ENCODE data around the gene TMED3.

The TMED3 gene

DNA sequence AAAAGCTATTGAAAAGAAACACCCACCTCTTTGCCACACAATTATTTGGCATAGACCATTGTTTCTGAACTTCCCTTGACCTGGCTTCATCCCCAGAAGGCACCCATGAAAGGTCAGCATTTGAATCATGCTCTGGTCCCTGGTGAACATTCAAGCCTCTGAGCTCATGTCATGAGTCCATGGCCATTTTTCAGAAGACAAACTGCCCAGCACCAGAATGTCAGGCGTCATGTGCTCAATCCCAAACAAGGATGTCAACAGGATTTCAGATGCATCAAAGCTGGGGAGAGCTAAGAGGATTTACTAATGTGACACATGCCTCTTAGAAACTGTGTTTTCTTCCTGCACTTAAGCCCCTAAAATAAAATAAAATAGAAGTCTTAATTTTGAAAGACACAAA is 41.3 kb downstream of the TMED3 start:
- TF ChIP-seq, protein P1, sequence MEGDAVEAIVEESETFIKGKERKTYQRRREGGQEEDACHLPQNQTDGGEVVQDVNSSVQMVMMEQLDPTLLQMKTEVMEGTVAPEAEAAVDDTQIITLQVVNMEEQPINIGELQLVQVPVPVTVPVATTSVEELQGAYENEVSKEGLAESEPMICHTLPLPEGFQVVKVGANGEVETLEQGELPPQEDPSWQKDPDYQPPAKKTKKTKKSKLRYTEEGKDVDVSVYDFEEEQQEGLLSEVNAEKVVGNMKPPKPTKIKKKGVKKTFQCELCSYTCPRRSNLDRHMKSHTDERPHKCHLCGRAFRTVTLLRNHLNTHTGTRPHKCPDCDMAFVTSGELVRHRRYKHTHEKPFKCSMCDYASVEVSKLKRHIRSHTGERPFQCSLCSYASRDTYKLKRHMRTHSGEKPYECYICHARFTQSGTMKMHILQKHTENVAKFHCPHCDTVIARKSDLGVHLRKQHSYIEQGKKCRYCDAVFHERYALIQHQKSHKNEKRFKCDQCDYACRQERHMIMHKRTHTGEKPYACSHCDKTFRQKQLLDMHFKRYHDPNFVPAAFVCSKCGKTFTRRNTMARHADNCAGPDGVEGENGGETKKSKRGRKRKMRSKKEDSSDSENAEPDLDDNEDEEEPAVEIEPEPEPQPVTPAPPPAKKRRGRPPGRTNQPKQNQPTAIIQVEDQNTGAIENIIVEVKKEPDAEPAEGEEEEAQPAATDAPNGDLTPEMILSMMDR (IDR thresholded peaks at IDR 0.05; ENCODE audit: control insufficient read depth, insufficient read depth, low read depth, low read length, missing control alignments): no peak
- H3K4me3 ChIP-seq (ENCODE audit: control insufficient read depth, low read depth, low read length): no peak overlapping the region
- DNase-seq (ENCODE audit: low read depth): no peak

DNA sequence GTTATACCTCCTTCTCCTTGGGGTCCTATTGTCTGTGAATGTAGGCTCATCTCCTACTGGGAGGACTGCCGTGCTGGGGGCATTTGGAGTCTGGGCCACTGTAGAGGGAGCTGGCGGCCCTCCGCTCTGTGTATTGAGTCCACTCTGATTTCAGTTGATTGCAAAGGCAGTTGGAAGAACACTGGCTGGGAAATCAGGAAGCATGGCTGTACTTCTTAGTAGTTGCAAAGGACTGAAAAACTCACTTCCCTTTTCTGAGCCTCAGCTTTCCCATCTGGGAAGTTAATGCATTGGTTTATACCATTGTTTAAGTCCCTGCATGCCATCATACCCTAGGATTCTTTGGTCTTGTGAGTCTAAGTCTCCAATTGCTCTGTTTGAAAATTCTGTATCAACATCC is 46.7 kb downstream of the TMED3 start:
- H3K4me3 ChIP-seq (ENCODE audit: control insufficient read depth, low read depth, low read length): no peak overlapping the region
- TF ChIP-seq, protein P1 (IDR thresholded peaks at IDR 0.05; ENCODE audit: control insufficient read depth, insufficient read depth, low read depth, low read length, missing control alignments): no peak
- DNase-seq (ENCODE audit: low read depth): no peak

DNA sequence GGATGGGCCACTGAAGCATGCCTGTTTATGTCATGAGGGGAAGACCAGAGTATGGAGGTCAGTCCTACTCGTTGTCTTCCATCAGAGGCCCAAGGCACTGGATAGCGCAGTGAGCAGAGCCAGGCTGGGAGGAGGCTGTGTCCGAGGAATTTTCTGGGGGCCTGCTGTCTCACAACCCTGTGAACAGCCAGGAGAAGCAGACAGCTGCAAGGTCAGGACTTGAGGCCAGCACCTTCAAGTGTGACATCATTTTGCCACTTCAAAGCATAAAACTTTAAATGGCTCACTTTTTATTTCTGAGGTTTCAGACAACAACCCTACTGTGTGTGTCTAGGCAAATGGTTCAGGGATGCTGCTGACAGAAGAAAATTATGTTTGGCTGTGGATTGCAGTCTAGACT is 47.2 kb downstream of the TMED3 start:
- H3K4me3 ChIP-seq (ENCODE audit: control insufficient read depth, low read depth, low read length): no peak overlapping the region
- TF ChIP-seq, protein P1 (IDR thresholded peaks at IDR 0.05; ENCODE audit: control insufficient read depth, insufficient read depth, low read depth, low read length, missing control alignments): no peak
- no peak for DNase-seq (ENCODE audit: low read depth)

DNA sequence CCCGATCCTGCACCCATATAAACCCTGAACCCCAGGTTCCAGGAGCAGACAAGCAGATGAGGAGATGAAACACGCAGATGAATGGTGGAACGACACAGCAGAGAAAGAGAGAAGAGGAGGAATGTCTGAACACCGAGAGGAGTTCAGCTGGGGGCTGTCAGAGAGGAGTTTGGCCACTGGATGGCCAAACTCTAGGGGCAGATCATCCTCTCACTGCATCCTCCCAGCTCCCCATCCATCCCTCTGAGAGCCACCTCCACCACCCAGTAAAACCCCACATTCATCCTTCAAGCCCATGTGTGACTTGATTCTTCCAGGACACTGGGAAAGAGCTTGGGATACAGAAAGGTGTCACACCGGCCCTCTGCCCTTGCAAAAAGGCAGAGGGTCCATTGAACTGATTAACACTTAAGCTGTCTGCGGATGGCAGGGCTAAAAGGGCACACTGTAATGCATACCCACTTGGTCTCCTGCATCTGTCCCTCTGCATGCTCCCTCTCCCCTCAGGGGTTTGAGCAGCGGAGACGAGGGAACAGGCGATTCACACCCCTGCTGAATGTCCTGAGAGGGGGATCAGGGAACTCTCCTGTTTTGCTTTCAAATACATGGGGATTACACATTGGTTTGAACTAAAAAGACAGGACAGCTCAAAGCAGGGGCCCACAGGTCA is 53.8 kb downstream of the TMED3 start:
- no peak overlapping the region for H3K4me3 ChIP-seq (ENCODE audit: control insufficient read depth, low read depth, low read length)
- DNase-seq (ENCODE audit: low read depth): no peak
- TF ChIP-seq, protein P1 (IDR thresholded peaks at IDR 0.05; ENCODE audit: control insufficient read depth, insufficient read depth, low read depth, low read length, missing control alignments): no peak

DNA sequence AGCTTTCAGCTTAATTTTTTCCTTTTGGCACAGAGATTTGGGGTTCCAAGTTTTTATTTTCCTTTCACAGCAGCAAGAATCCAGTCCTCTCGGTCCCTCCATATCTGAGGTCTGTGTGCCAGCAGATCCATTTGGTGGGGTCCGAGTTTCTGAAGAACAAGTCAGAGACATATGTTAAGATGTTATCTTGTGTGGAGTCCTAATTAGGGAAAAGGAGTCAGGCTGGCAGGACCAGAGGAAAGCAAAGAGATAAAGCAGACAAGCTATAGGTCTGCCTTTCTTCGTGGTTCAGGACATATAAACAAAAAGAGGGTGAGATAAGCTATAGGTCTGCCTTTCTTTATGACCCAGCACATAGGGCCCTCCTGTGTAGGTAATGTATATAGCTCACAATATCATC is 54.9 kb downstream of the TMED3 start:
- no peak for DNase-seq (ENCODE audit: low read depth)
- TF ChIP-seq, protein P1 (IDR thresholded peaks at IDR 0.05; ENCODE audit: control insufficient read depth, insufficient read depth, low read depth, low read length, missing control alignments): no peak
- no peak overlapping the region for H3K4me3 ChIP-seq (ENCODE audit: control insufficient read depth, low read depth, low read length)

DNA sequence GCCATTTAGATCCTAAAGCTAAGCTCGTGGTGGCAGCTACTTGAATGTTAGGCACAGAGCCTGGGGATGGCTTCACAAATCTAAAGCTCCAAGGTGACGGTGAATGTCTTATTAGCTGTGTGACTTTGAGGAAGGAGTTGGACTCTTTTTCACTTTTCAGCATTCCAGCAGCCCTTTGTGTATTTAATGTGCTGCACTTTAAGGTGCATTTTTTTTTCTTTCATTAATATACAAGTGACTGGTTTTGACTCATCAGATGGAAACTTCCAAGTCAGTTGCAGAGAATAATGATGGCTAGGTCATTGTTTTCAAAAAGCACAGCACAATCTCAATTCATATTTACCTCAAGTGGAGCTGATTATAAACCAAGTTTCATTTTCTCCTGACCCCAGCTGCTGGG is 55.8 kb downstream of the TMED3 start:
- no peak overlapping the region for H3K4me3 ChIP-seq (ENCODE audit: control insufficient read depth, low read depth, low read length)
- TF ChIP-seq, protein P1 (IDR thresholded peaks at IDR 0.05; ENCODE audit: control insufficient read depth, insufficient read depth, low read depth, low read length, missing control alignments): no peak
- no peak for DNase-seq (ENCODE audit: low read depth)

Measured in AG09309 (cell line).